OCI-LY7 (cell line): ENCODE data around the gene PLAAT2. TPM values are rescaled to one million over a fixed set of nuclear protein-coding genes. Genes with fewer than 3 reads are reported as not detected.
"Not testable (repeated sequence)": the region's sequence is repeated elsewhere in the genome, so short reads cannot be mapped to it uniquely, and the experiment has no call there.

Experiments
- BruUV-seq: library from RNA; stranded (reverse); fragments of 400-500 nt; replicated peaks from 2 replicates; lab custom pipeline; 2021; lab: Mats Ljungman, UMichigan
- CTCF ChIA-PET: fragments of 300-600 bp; sonication (Branson Sonifier 250); formaldehyde crosslinking; loops from one replicate; lab custom pipeline; 2022; ENCODE audit warnings: antibody characterized with exemption; ENCODE audit not compliant: unreplicated experiment; lab: Charles Lee
- POLR2A ChIA-PET: fragments of 300-600 bp; sonication (Branson Sonifier 250); formaldehyde crosslinking; loops from one replicate; lab custom pipeline; 2022; ENCODE audit warnings: antibody characterized with exemption; lab: Charles Lee
- DNase-seq: peaks from one replicate; pipeline ENCODE4 v3.0.0-alpha.2; 2015; ENCODE audit warnings: low spot score
- H2AFZ ChIP-seq: fragments of 200-600 bp; sonication (generic), shearing (Covaris generic); 2 replicates; pipeline ENCODE4 v1.6.1; 2014; ENCODE audit warnings: mild to moderate bottlenecking, antibody characterized with exemption, low read length, moderate library complexity
- H3K27ac ChIP-seq: fragments of 200-600 bp; sonication (generic); 2 replicates; pipeline ENCODE4 v1.5.1; 2014; ENCODE audit warnings: mixed run types, low read depth, mild to moderate bottlenecking, moderate library complexity, low read length, inconsistent platforms; ENCODE audit not compliant: poor library complexity, severe bottlenecking
- H3K36me3 ChIP-seq: fragments of 200-600 bp; sonication (generic); 2 replicates; pipeline ENCODE4 v1.6.1; 2014; ENCODE audit warnings: mild to moderate bottlenecking, antibody characterized with exemption, low read length, moderate library complexity, mixed read lengths; ENCODE audit not compliant: insufficient read depth
- H3K4me1 ChIP-seq: fragments of 200-600 bp; sonication (generic); 2 replicates; pipeline ENCODE4 v1.5.1; 2014; ENCODE audit warnings: mild to moderate bottlenecking, low read length; ENCODE audit not compliant: insufficient read depth, poor library complexity, severe bottlenecking
- H3K4me2 ChIP-seq: fragments of 200-600 bp; sonication (generic); 2 replicates; pipeline ENCODE4 v1.6.1; 2014; ENCODE audit warnings: mild to moderate bottlenecking, low read length
- H3K4me3 ChIP-seq: fragments of 200-600 bp; sonication (generic); 2 replicates; pipeline ENCODE4 v1.5.1; 2014; ENCODE audit warnings: mild to moderate bottlenecking, low read depth, low read length; ENCODE audit not compliant: poor library complexity, severe bottlenecking
- H3K79me2 ChIP-seq: fragments of 200-600 bp; sonication (generic); 2 replicates; pipeline ENCODE4 v1.6.1; 2016; ENCODE audit warnings: low read depth, mild to moderate bottlenecking, low read length, moderate library complexity, mixed read lengths; ENCODE audit not compliant: insufficient read depth
- H3K9me2 ChIP-seq: fragments of 200-600 bp; sonication (generic); 2 replicates; pipeline ENCODE4 v1.6.1; 2016; ENCODE audit warnings: mild to moderate bottlenecking, low read length, mixed read lengths; ENCODE audit not compliant: insufficient read depth
- H3K9me3 ChIP-seq: fragments of 200-600 bp; sonication (generic); 2 replicates; pipeline ENCODE4 v1.6.1; 2014; ENCODE audit warnings: mild to moderate bottlenecking, mixed run types, low read length, mixed read lengths
- H4K20me1 ChIP-seq: fragments of 200-600 bp; sonication (generic); 2 replicates; pipeline ENCODE4 v1.6.1; 2014; ENCODE audit warnings: mild to moderate bottlenecking, antibody characterized with exemption, low read length, moderate library complexity, mixed read lengths; ENCODE audit not compliant: insufficient read depth
- CTCF ChIP-seq: fragments of 200-600 bp; sonication (generic); conservative IDR thresholded peaks from 2 replicates; pipeline ENCODE4 v1.5.1; 2014; ENCODE audit warnings: mild to moderate bottlenecking, antibody characterized with exemption, low read length, moderate library complexity, mixed read lengths
- EZH2phosphoT487 ChIP-seq: fragments of 200-600 bp; sonication (generic); IDR thresholded peaks from 2 replicates; pipeline ENCODE4 v1.6.1; 2018; ENCODE audit warnings: low read depth, borderline replicate concordance, mild to moderate bottlenecking, mixed run types, antibody characterized with exemption, low read length, moderate library complexity, mixed read lengths
- intact Hi-C: fragments of 100-400 bp; cut with micrococcal nuclease; formaldehyde crosslinking; loops from one replicate; pipeline ENCODE4 v1.10.0; 2022; ENCODE audit not compliant: unreplicated experiment
- total RNA-seq, 2 experiments: library from RNA; depleted of rRNA in 1 of 2; stranded (reverse); fragments of >200 nt in 1 of 2; shearing (Covaris generic) in 1 of 2; gene quantifications; 2 replicates each; pipeline ENCODE4 v1.2.3, GENCODE V29; 2014 to 2022

Gene PLAAT2
- total RNA-seq, 2 experiments from 2014 or later, result not detected

- intact Hi-C loops, result no loop called here
- H3K4me1 ChIP-seq, result peaks cover 20% of the 10 kb centered on the region
- POLR2A ChIA-PET, result no interaction called here
- no peak overlapping the region for H3K27ac ChIP-seq
- CTCF ChIA-PET, result no interaction called here
- no peaks in the 10 kb centered on the region for H3K9me3 ChIP-seq
- H3K4me2 ChIP-seq, result no peak overlapping the region
- H3K9me2 ChIP-seq, result no peaks in the 10 kb centered on the region
- no TSS peak for BruUV-seq
- TF ChIP-seq CTCF (no peak), EZH2phosphoT487 (no peak)
- no peaks in the 10 kb centered on the region for H3K36me3 ChIP-seq
- DNase-seq, result no peak
- no peaks in the 10 kb centered on the region for H4K20me1 ChIP-seq
- no peak overlapping the region for H3K4me3 ChIP-seq
- H2AFZ ChIP-seq, result no peak overlapping the region
- H3K79me2 ChIP-seq, result no peaks in the 10 kb centered on the region
Observed at GRCh38 chr11:63534076-63534475, 29.1 kb downstream of the PLAAT2 start.

- CTCF ChIA-PET, result no interaction called here
- H4K20me1 ChIP-seq, result no peaks in the 10 kb centered on the region
- H3K9me3 ChIP-seq, result no peaks in the 10 kb centered on the region
- no peak for DNase-seq
- POLR2A ChIA-PET, result interaction anchor here (0.6 to 0.9 kb wide), 3 partner anchors 12 to 345 kb away, joined by 3 to 4 read pairs (median 4); no protein-coding TSS in a partner anchor
- H3K27ac ChIP-seq, result no peak overlapping the region
- BruUV-seq, result no TSS peak
- no peak overlapping the region for H3K4me2 ChIP-seq
- TF ChIP-seq CTCF (no peak), EZH2phosphoT487 (no peak)
- H3K4me3 ChIP-seq, result no peak overlapping the region
- H3K36me3 ChIP-seq, result no peaks in the 10 kb centered on the region
- H3K79me2 ChIP-seq, result no peaks in the 10 kb centered on the region
- H2AFZ ChIP-seq, result no peak overlapping the region
- no peaks in the 10 kb centered on the region for H3K9me2 ChIP-seq
- H3K4me1 ChIP-seq, result peaks cover 20% of the 10 kb centered on the region
- intact Hi-C loops, result no loop called here
Observed at GRCh38 chr11:63532799-63533475, 30.2 kb downstream of the PLAAT2 start.

GRCh38 chr11:63532117-63532516, 31.1 kb downstream of the PLAAT2 start:
- CTCF ChIA-PET, result no interaction called here
- no peak overlapping the region for H2AFZ ChIP-seq
- no peaks in the 10 kb centered on the region for H3K9me3 ChIP-seq
- no TSS peak for BruUV-seq
- H3K79me2 ChIP-seq, result no peaks in the 10 kb centered on the region
- no peaks in the 10 kb centered on the region for H3K36me3 ChIP-seq
- no peaks in the 10 kb centered on the region for H4K20me1 ChIP-seq
- no peaks in the 10 kb centered on the region for H3K9me2 ChIP-seq
- peaks cover 14% of the 10 kb centered on the region for H3K4me1 ChIP-seq
- TF ChIP-seq EZH2phosphoT487, result no peak
- no peak for TF ChIP-seq CTCF
- no peak for DNase-seq
- H3K27ac ChIP-seq, result no peak overlapping the region
- intact Hi-C loops, result no loop called here
- POLR2A ChIA-PET, result interaction anchor here (0.6 to 0.9 kb wide), 2 partner anchors 41 to 601 kb away, joined by 3 read pairs; no protein-coding TSS in a partner anchor
- H3K4me2 ChIP-seq, result no peak overlapping the region
- H3K4me3 ChIP-seq, result no peak overlapping the region

GRCh38 chr11:63531074-63531792, 31.9 kb downstream of the PLAAT2 start:
- H3K4me2 ChIP-seq, H3K79me2 ChIP-seq, intact Hi-C loops, H3K4me3 ChIP-seq, H3K9me3 ChIP-seq, CTCF ChIA-PET, H4K20me1 ChIP-seq, H3K9me2 ChIP-seq, H3K27ac ChIP-seq, BruUV-seq, H3K4me1 ChIP-seq, H3K36me3 ChIP-seq, H2AFZ ChIP-seq: not testable (repeated sequence)
- DNase-seq, result peak; percentile 53
- POLR2A ChIA-PET, result interaction anchor here (0.6 kb wide), 1 partner anchor 602 kb away, joined by 3 read pairs; no protein-coding TSS in a partner anchor
